HG03039 (cell line): ENCODE results near the gene DHX16.

Experiments
- ATAC-seq: cut with Tn5 transposase; IDR thresholded peaks from one replicate; pipeline ENCODE4 v1.9.1; 2021; ENCODE audit warnings: mild to moderate bottlenecking, moderate library complexity; ENCODE audit not compliant: unreplicated experiment

The DHX16 gene

DNA sequence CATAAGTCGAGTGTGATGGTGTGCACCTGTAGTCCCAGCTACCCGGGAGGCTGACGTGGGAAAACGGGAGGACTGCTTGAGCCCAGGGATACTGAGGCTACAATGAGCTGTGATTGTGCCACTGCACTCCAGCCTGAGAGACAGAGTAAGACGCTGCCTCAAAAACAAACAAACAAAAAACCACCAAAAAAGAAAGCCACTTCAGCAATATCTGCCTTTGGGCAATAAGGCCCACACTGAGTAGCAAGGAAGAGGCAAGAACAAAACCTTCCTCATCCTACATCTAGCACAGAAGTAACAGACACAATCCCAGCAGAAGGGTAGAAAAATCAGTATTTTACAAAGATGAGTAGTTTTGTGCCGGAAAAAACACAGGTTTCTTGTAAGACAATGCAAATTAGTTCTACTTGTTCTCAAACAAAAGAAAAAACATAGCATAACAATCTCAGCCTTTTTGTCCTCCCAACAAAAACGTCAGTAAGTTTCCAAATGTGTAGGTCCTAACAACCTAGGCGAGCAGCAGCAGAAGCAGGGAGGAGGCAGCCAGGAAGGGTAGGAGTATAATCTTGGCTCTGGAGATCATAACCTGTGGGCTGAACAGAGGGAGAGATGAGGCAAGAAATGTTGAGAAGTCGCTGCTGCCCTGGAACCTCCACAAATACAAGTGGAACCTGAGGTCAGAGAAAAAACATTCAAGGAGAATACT, 61.5 kb downstream of the DHX16 start:
- ATAC-seq = no peak

DNA sequence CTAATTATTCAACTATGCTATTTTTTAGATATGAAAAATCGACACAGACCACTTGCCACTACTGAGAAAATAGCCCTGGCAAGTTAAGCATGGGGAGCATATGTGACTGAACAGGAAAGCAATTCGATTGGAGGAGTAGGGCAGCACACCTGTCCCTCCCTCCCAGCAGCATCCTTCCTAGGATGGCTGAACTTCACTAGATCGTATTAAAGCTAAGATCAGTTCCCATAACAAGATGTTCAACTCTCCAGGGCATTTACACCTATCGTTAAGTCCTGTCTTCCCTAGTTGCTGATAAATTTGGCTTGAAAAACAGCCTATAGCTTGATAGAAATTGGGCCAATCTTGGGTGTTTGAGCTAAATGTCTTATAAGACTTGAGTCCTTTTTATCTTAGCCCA, 62.7 kb downstream of the DHX16 start:
- ATAC-seq = no peak

DNA sequence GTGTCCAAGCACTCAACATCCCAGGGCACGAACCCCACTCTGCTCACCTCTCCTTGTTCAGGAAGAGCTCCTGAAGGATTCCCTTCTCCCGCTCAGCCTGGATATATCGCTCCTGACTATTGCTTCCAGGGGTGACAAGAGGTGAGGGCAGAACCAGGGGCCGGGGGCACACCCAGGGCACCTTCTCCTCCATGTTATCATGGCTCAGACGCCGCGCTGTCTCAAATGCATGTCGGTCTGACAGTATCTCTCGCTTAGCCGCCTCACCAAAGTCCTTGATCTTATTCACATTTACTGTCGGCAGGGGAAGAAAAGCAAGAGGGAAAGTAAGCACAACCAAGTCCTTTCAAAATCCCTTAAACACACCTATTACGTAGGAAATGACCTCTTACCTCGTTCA, 68.8 kb downstream of the DHX16 start:
- ATAC-seq = no peak
